ENCODE results near the gene VAX1. TPM values are rescaled to one million over a fixed set of nuclear protein-coding genes. Genes with fewer than 3 reads are reported as not detected.
"Not testable (repeated sequence)": the region's sequence is repeated elsewhere in the genome, so short reads cannot be mapped to it uniquely, and the experiment has no call there.

The VAX1 gene
- total and polyA plus RNA-seq, 8 donors, result not detected

DNA sequence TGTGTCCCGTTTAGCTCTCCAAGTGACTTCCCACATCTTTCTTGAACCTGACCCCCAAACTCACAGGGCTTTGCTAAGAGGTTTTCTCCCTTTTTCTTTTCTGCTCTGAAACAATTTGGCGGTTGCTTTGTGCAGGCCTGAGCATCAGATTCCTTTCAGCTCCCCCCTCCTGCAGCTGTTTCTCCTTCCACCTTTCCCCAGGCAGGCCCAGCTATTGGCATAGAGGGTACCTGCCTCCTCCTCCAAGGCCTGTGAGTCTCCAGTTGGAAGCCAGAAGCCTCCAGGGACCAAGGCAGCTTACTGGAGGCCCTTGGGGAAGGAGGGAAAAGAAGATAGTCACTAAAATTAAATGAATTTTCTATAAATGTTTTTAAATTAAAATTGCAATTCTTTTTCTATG, 7.7 kb downstream of the VAX1 start:
- TF ChIP-seq, protein P1, sequence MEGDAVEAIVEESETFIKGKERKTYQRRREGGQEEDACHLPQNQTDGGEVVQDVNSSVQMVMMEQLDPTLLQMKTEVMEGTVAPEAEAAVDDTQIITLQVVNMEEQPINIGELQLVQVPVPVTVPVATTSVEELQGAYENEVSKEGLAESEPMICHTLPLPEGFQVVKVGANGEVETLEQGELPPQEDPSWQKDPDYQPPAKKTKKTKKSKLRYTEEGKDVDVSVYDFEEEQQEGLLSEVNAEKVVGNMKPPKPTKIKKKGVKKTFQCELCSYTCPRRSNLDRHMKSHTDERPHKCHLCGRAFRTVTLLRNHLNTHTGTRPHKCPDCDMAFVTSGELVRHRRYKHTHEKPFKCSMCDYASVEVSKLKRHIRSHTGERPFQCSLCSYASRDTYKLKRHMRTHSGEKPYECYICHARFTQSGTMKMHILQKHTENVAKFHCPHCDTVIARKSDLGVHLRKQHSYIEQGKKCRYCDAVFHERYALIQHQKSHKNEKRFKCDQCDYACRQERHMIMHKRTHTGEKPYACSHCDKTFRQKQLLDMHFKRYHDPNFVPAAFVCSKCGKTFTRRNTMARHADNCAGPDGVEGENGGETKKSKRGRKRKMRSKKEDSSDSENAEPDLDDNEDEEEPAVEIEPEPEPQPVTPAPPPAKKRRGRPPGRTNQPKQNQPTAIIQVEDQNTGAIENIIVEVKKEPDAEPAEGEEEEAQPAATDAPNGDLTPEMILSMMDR (IDR thresholded peaks at IDR 0.05), result no peak
- Histone ChIP-seq H3K27me3 (peaks cover 11 to 52% (median 17%) of the 10 kb centered on the region in 4 donors), H3K9me3 (no peaks in the 10 kb centered on the region), H3K27ac (no peak overlapping the region), H3K4me3 (no peak overlapping the region), H3K4me1 (peaks cover 0 to 7% (median 3%) of the 10 kb centered on the region in 3 donors), H3K36me3 (no peaks in the 10 kb centered on the region)
- no peak for DNase-seq
- no peak for FAIRE-seq
- intact Hi-C loops (cut with DNase I), result no loop called here
- 86 to 92% methylated on average over 2 of the region's 2 CpGs for WGBS, 2 donors
- ATAC-seq, result no peak

DNA sequence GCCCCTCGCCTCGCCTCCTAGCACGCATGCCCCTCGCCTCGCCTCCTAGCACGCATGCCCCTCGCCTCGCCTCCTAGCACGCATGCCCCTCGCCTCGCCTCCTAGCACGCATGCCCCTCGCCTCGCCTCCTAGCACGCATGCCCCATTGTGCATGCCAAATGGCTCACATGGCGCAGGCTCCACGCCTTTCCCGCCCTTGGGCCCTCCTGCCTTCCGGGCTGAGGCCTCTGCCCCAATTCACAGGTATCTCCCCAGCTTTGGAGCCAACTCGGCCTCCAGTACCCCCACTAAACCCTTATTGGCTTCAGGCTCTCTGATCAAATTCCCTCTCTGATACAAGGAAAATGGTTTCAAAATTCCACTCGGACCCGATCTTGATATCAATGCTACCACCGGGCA, 11.4 kb downstream of the VAX1 start:
- ATAC-seq; DNase-seq; H3K4me1 ChIP-seq; H3K9me3 ChIP-seq; FAIRE-seq; H3K4me3 ChIP-seq; H3K27ac ChIP-seq; H3K36me3 ChIP-seq; intact Hi-C loops (cut with DNase I): not testable (repeated sequence)
- 89 to 90% methylated on average over 13 to 16 of the region's 23 CpGs for WGBS, 2 donors
- peaks cover 0 to 24% (median 10%) of the 10 kb centered on the region in 4 donors for H3K27me3 ChIP-seq

DNA sequence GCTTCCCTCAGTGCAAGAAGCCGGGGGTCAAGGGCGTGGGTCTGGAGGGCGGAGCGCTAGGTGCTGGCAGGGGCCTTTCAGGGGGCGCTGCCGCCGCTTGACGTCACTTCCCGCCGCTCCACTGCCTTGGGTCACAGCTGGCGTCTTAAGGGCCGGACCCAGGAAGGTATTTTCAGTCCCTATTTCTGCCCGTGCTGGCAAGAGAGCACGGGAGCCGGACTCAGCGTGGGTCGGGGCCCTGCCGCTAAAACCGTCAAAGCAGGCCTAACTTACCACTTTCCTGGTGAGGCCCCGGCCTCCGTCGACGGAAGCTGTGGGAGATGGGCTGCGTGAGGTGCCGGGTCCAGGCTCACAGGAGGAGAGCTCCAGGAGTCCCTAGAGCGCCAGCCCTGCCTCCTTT, 12.0 kb downstream of the VAX1 start:
- ATAC-seq (no peak), FAIRE-seq (no peak), DNase-seq (no peak)
- peaks cover 0 to 18% (median 4%) of the 10 kb centered on the region in 4 donors for H3K27me3 ChIP-seq
- no peak overlapping the region for H3K4me3 ChIP-seq
- H3K36me3 ChIP-seq, result no peaks in the 10 kb centered on the region
- H3K4me1 ChIP-seq, result no peaks in the 10 kb centered on the region
- H3K27ac ChIP-seq, result no peak overlapping the region
- H3K9me3 ChIP-seq, result no peaks in the 10 kb centered on the region
- TF ChIP-seq, protein P1 (IDR thresholded peaks at IDR 0.05), result no peak
- 37 to 47% methylated on average over 26 of the region's 26 CpGs for WGBS, 2 donors
- intact Hi-C loops (cut with DNase I), result no loop called here

DNA sequence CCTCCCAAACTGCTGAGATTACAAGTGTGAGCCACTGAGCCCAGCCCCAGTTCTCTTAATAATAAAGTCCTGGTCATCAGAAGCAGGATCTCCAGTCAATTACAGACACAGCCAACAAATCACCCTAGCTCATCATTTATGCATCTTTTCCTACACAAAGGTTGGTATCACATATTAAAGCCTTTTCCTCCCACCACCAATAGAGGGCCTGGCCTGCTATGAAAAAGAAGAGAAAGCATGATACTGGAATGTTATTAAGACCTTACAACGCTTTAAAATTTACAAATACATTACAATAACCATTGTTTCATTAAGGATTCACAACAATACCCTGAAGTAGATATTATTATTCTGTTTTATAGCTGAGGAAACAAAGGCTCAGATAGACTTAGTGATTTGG, 25.9 kb downstream of the VAX1 start:
- no peaks in the 10 kb centered on the region for H3K27me3 ChIP-seq
- no peak overlapping the region for H3K27ac ChIP-seq
- DNase-seq (no peak), FAIRE-seq (no peak), ATAC-seq (no peak)
- no peak overlapping the region for H3K4me3 ChIP-seq
- H3K4me1 ChIP-seq, result no peaks in the 10 kb centered on the region
- H3K9me3 ChIP-seq, result no peaks in the 10 kb centered on the region
- intact Hi-C loops (cut with DNase I), result no loop called here
- WGBS, 2 donors, result 26 to 39% methylated on average over 1 of the region's 1 CpG
- TF ChIP-seq, protein P1 (IDR thresholded peaks at IDR 0.05), result no peak
- no peaks in the 10 kb centered on the region for H3K36me3 ChIP-seq

DNA sequence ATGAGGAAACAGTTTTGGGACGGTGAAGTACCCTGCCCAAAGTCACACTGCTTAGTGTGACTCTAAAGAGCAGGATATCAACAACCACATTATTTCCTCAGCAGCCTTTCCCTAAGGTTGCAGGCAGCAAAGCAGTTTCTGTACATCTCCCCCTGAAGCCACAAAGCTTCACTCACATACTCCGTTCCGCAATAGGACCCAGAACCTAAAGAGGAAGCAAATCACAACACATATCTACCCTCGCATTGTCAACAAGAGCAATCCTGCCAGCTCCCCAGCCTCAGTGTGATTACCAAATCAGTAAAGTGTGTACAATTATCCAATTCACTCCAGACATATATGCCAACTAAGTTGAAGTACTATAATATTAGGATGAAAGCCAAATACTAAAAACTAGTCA, 30.8 kb downstream of the VAX1 start:
- Histone ChIP-seq H3K4me1 (no peaks in the 10 kb centered on the region), H3K27ac (no peak overlapping the region), H3K27me3 (no peaks in the 10 kb centered on the region), H3K36me3 (no peaks in the 10 kb centered on the region), H3K9me3 (no peaks in the 10 kb centered on the region), H3K4me3 (no peak overlapping the region)
- intact Hi-C loops (cut with DNase I), result no loop called here
- ATAC-seq (no peak), DNase-seq (no peak), FAIRE-seq (no peak)
- 28 to 39% methylated on average over 4 of the region's 4 CpGs for WGBS, 2 donors
- TF ChIP-seq, protein P1 (IDR thresholded peaks at IDR 0.05), result no peak

Data from pancreas (tissue), 10 donors.